ENCODE data around the gene NUCB1. TPM values are rescaled to one million over a fixed set of nuclear protein-coding genes. Genes with fewer than 3 reads are reported as not detected.
"Not testable (repeated sequence)": the region's sequence is repeated elsewhere in the genome, so short reads cannot be mapped to it uniquely, and the experiment has no call there.

The NUCB1 gene
- total RNA-seq, 1 donor from 2014 or later = 265 TPM

DNA sequence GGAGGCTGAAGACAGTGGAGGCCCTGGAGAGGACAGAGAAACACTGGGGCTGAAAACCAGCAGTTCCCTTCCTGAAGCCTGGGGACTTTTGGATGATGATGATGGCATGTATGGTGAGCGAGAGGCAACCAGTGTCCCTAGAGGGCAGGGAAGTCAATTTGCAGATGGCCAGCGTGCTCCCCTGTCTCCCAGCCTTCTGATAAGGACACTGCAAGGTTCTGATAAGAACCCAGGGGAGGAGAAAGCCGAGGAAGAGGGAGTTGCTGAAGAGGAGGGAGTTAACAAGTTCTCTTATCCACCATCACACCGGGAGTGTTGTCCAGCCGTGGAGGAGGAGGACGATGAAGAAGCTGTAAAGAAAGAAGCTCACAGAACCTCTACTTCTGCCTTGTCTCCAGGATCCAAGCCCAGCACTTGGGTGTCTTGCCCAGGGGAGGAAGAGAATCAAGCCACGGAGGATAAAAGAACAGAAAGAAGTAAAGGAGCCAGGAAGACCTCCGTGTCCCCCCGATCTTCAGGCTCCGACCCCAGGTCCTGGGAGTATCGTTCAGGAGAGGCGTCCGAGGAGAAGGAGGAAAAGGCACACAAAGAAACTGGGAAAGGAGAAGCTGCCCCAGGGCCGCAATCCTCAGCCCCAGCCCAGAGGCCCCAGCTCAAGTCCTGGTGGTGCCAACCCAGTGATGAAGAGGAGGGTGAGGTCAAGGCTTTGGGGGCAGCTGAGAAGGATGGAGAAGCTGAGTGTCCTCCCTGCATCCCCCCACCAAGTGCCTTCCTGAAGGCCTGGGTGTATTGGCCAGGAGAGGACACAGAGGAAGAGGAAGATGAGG, 26.4 kb upstream of the NUCB1 start:
- intact Hi-C loops (cut with micrococcal nuclease) = no loop called here
- ATAC-seq = peak; percentile 12

GRCh38 chr19:48874303-48875135, 25.6 kb upstream of the NUCB1 start:
- ATAC-seq (no peak), DNase-seq (peak; percentile 64)
- intact Hi-C loops (cut with micrococcal nuclease) = no loop called here

More for the DNA sequence above, 26.4 kb upstream of the NUCB1 start:
- DNase-seq = no peak

GRCh38 chr19:48876043-48876981, 23.8 kb upstream of the NUCB1 start:
- intact Hi-C loops (cut with micrococcal nuclease); ATAC-seq: not testable (repeated sequence)
- peak; percentile 61 for DNase-seq

- DNase-seq = no peak
- no peak for ATAC-seq
- intact Hi-C loops (cut with micrococcal nuclease) = no loop called here
These were observed 22.3 kb upstream of the NUCB1 start for GRCh38 chr19:48877855-48878195.

- DNase-seq = peak; percentile 55
- peak; percentile 58 for ATAC-seq
- intact Hi-C loops (cut with micrococcal nuclease) = no loop called here
These were observed 21.7 kb upstream of the NUCB1 start for GRCh38 chr19:48878196-48879024.

DNA sequence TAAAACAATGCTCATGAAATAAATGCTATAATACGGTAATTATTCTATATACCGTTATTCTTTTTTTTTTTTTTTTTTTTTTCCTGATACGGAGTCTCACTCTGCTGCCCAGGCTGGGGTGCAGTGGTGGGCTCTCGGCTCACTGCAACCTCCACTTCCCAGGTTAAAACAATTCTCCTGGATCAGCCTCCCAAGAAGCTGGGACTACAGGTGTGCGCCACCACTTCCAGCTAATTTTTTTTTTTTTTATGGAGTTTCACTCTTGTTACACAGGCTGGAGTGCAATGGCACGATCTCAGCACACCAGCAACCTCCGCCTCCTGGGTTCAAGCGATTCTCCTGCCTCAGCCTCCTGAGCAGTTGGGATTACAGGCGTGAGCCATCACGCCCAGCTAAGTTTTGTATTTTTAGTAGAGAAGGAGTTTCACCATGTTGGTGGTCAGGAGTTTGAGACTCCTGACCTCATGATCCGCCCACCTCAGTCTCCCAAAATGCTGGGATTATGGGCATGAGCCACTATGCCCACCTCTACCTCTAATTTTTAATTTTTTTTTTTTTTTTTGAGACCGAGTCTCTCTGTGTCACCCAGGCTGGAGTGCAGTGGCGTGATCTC, 21.0 kb upstream of the NUCB1 start:
- DNase-seq (no peak), ATAC-seq (no peak)
- intact Hi-C loops (cut with micrococcal nuclease) = no loop called here

- ATAC-seq; DNase-seq; intact Hi-C loops (cut with micrococcal nuclease): not testable (repeated sequence)
These were observed 20.4 kb upstream of the NUCB1 start for GRCh38 chr19:48879696-48880095.

GRCh38 chr19:48881741-48882657, 18.1 kb upstream of the NUCB1 start:
- DNase-seq (no peak), ATAC-seq (peak; percentile 19)
- intact Hi-C loops (cut with micrococcal nuclease) = no loop called here

DNA sequence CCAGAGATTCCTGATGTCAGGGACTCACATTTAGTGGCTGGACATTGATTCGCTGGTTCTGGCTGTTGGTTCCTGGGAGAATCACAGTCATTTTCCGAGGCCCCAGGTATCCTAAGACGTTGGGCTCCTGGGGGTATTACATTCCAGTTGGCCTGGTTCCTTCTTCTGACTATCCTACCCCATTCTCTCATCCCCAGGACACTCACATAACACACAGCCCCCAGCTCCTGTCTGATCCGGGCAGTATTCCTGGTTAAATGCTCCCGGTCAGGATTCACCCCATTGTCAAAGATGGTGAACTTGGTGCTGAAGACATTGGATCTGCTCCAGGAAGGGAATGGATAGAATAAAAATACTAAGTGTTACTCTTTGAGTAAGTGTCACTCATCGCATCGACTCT, 16.4 kb upstream of the NUCB1 start:
- no peak for ATAC-seq
- intact Hi-C loops (cut with micrococcal nuclease) = no loop called here
- DNase-seq = no peak

DNA sequence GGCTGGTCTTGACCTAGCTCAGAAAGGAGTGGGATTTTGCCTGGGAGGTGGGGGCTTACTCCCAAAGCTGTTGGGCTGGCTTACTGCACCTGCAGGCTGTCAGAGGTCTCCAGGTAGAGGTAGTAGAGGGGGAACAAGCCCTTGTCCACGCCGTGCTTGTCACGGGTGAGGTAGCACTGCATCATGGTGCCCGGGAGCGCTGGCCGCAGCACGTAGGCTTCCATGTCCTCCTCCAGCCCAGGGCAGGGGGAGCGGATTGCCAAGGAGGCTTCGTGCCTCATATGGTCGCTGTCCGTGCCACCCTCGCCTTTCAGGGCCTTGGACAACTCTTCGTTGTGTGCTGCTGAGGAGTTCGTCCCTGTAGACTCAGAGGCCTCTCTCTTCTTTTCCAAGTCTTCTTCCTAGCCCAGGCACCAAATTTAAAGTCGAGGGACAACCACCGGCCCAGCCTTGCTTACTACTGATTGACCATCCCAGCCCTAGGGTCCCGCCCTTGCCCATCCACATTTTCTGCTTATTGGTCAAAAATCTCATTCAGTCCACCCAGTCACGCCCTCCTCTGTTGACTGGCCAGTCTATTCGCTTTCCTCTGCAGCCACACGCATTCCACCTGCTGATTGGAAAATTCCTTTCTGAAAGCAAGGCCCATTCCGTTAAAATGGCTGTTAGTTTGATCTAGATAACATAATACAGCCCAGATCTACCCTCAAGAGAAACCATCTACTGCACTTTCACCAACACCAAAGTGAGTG, 12.1 kb upstream of the NUCB1 start:
- intact Hi-C loops (cut with micrococcal nuclease) = no loop called here
- ATAC-seq (no peak), DNase-seq (peak; percentile 15)

- ATAC-seq; DNase-seq; intact Hi-C loops (cut with micrococcal nuclease): not testable (repeated sequence)
These were observed 10.6 kb upstream of the NUCB1 start for GRCh38 chr19:48889496-48889895.

DNA sequence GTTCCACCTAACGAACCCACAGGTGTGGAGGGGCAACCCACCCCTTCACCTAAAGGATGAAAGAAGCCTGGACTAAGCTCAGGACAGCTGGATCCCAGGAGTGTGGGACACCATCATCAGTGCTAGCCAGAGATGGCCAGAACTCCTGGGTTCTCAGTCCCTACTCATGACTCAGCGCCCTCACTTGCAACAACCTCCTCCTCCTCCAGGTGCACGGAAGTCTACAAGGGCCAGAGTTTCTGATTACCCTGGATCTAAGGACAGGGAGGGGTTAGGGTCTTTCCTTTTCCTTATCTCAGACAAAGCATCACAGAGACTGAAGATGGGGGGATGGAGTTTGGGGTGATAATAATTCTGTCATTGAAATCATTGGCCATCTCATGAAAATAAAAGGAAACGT, 9.6 kb upstream of the NUCB1 start:
- ATAC-seq (no peak), DNase-seq (no peak)
- intact Hi-C loops (cut with micrococcal nuclease) = no loop called here

- intact Hi-C loops (cut with micrococcal nuclease) = no loop called here
- no peak for DNase-seq
- ATAC-seq = no peak
These were observed 4.9 kb upstream of the NUCB1 start for GRCh38 chr19:48895226-48895625.

DNA sequence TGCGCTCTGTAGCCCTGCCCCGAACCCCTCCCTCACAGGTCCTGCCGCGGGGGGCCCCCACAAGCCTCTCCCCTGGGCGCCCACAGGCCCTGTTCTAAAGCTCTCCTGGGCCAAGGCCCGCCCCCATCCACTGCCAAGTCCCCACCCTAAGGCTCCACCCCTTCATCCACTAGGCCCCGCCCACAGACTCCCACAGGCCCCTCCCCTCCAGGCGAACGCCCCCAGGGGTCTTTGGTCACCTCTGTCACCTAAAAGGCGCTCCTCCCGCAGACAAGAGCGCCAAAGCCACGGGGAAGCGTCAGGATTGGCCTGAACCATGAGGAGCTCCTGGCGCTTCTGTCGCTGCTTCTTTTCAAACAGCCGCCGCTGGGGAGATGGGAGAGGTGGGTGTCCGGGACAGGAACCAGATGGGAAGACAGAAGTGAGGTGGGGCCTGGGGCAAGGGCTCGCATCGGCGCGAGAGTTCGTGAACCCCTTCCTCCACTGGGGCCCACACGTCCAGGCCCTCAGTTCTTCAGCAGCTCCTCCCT, 3.9 kb upstream of the NUCB1 start:
- intact Hi-C loops (cut with micrococcal nuclease) = no loop called here
- ATAC-seq (peak; percentile 53), DNase-seq (peak; percentile 81)

DNA sequence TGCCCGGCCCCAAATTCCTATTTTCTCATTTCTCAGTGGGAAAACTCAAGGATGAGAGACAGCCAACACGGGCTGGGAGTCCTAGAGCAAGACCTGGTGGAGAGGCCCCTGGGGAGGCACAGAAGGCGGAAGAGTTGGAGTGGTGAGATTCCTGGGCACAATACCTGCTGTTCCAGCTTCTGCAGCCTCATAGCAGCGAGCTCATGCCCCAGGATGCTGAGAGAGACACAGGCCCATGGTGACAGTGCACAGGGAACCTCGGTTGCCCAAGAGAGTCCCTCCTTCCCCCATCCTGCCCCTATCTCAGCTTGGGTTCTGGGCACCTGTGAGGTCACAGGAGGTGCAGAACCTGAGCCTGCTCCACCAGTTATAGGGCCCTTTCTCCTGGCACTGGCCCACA, 2.9 kb upstream of the NUCB1 start:
- no peak for ATAC-seq
- intact Hi-C loops (cut with micrococcal nuclease) = no loop called here

DNA sequence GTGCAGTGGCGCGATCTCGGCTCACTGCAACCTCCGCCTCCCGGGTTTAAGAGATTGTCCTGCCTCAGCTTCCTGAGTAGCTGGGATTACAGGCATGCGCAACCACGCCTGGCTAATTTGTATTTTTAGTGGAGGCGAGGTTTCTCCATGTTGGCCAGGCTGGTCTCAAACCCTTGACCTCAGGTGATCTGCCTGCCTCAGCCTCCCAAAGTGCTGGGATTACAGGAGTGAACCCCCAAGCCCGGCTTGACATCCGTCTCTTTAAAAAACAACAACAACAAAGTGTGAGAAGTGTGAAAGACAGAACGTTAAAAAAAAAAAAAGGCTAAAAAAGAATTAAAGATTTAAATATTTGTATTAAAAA, 744 bp upstream of the NUCB1 start:
- ATAC-seq; DNase-seq; intact Hi-C loops (cut with micrococcal nuclease): not testable (repeated sequence)

More for the DNA sequence above, 2.9 kb upstream of the NUCB1 start:
- no peak for DNase-seq
